Natural killer cell treated with Interleukin-12 subunit alpha and Interleukin-12 subunit beta and Interleukin-15 and Interleukin-18, amount 100 ng/mL, for 72 hours (primary cell): ENCODE results near the gene SLC25A23. TPM values are rescaled to one million over a fixed set of nuclear protein-coding genes. Genes with fewer than 3 reads are reported as not detected.
A peak's percentile ranks its signal among the peaks of the same experiment; 100 is the strongest.

Source experiments
- ATAC-seq, 2 donors: fragments of 150-1000 bp; cut with Tn5 transposase in 1 of 2; sonication (Bioruptor Pico), chemical (Tn5 transposase) in 1 of 2; 2 replicates each; pipeline ENCODE4 v1.10.0; 2021
- DNase-seq: peaks from one replicate; pipeline ENCODE4 v3.0.0; 2022; ENCODE audit warnings: low spot score
- H3K27ac Mint-ChIP-seq, 2 donors: 1 replicate in 1 of 2; 2 replicates in 1 of 2; pipeline ENCODE4 v1.8.0; 2022; ENCODE audit warnings: mixed read lengths in 2 of 2, mild to moderate bottlenecking in 1 of 2, moderate library complexity in 1 of 2
- H3K27me3 Mint-ChIP-seq, 2 donors: 1 replicate in 1 of 2; 2 replicates in 1 of 2; pipeline ENCODE4 v1.8.0; 2022; ENCODE audit warnings: mixed read lengths in 2 of 2
- H3K36me3 Mint-ChIP-seq: one replicate; pipeline ENCODE4 v1.8.0; 2022; ENCODE audit warnings: mixed read lengths
- H3K4me1 Mint-ChIP-seq, 2 donors: 1 replicate in 1 of 2; 2 replicates in 1 of 2; pipeline ENCODE4 v1.8.0; 2022; ENCODE audit warnings: low read depth in 2 of 2, mixed read lengths in 2 of 2, mild to moderate bottlenecking in 1 of 2
- H3K4me3 Mint-ChIP-seq: one replicate; pipeline ENCODE4 v1.8.0; 2022; ENCODE audit warnings: mixed read lengths
- H3K9me3 Mint-ChIP-seq: 2 replicates; pipeline ENCODE4 v1.8.0; 2022; ENCODE audit warnings: mixed read lengths
- total RNA-seq, 2 donors: library from RNA; stranded (reverse); gene quantifications; one replicate each; pipeline ENCODE4 v1.2.3, GENCODE V29; 2022

Gene SLC25A23
- total RNA-seq, 2 donors from 2014 or later: 5.4 to 10.5 TPM

- no peaks in the 10 kb centered on the region for H3K27me3 Mint-ChIP-seq
- no peak for DNase-seq
- H3K9me3 Mint-ChIP-seq: no peaks in the 10 kb centered on the region
- H3K36me3 Mint-ChIP-seq: no peaks in the 10 kb centered on the region
- peak overlapping the region in 1 of 2 donors; percentile 68 for H3K27ac Mint-ChIP-seq
- peak overlapping the region; percentile 90 for H3K4me3 Mint-ChIP-seq
- no peak for ATAC-seq
- H3K4me1 Mint-ChIP-seq: peaks cover 12 to 17% of the 10 kb centered on the region in 2 donors
Observed at GRCh38 chr19:6457958-6458694, 1.5 kb downstream of the SLC25A23 start.

- H3K4me3 Mint-ChIP-seq: no peak overlapping the region
- peaks cover 12 to 17% of the 10 kb centered on the region in 2 donors for H3K4me1 Mint-ChIP-seq
- H3K27ac Mint-ChIP-seq: no peak overlapping the region
- ATAC-seq (no peak), DNase-seq (no peak)
- H3K36me3 Mint-ChIP-seq: no peaks in the 10 kb centered on the region
- no peaks in the 10 kb centered on the region for H3K9me3 Mint-ChIP-seq
- H3K27me3 Mint-ChIP-seq: no peaks in the 10 kb centered on the region
Observed at GRCh38 chr19:6455924-6456323, 3.7 kb downstream of the SLC25A23 start.

- DNase-seq: no peak
- no peak overlapping the region for H3K27ac Mint-ChIP-seq
- H3K9me3 Mint-ChIP-seq: no peaks in the 10 kb centered on the region
- H3K27me3 Mint-ChIP-seq: no peaks in the 10 kb centered on the region
- no peaks in the 10 kb centered on the region for H3K36me3 Mint-ChIP-seq
- ATAC-seq: no peak
- H3K4me1 Mint-ChIP-seq: peaks cover 6% of the 10 kb centered on the region in 2 donors
- H3K4me3 Mint-ChIP-seq: no peak overlapping the region
Observed at GRCh38 chr19:6453951-6454565, 5.5 kb downstream of the SLC25A23 start.

- ATAC-seq: no peak
- H3K36me3 Mint-ChIP-seq: no peaks in the 10 kb centered on the region
Observed at GRCh38 chr19:6452899-6453298, 6.7 kb downstream of the SLC25A23 start.

GRCh38 chr19:6452223-6452614, 7.4 kb downstream of the SLC25A23 start:
- ATAC-seq (no peak), DNase-seq (no peak)
- Mint-ChIP-seq H3K27ac (no peak overlapping the region), H3K4me3 (no peak overlapping the region), H3K27me3 (no peaks in the 10 kb centered on the region), H3K36me3 (no peaks in the 10 kb centered on the region), H3K9me3 (no peaks in the 10 kb centered on the region), H3K4me1 (no peaks in the 10 kb centered on the region)

More at GRCh38 chr19:6452899-6453298, 6.7 kb downstream of the SLC25A23 start:
- Mint-ChIP-seq H3K4me3 (no peak overlapping the region), H3K9me3 (no peaks in the 10 kb centered on the region), H3K4me1 (no peaks in the 10 kb centered on the region), H3K27me3 (no peaks in the 10 kb centered on the region), H3K27ac (no peak overlapping the region)
- DNase-seq: no peak

- Mint-ChIP-seq H3K27me3 (no peaks in the 10 kb centered on the region), H3K4me1 (no peaks in the 10 kb centered on the region), H3K36me3 (no peaks in the 10 kb centered on the region), H3K9me3 (no peaks in the 10 kb centered on the region), H3K27ac (no peak overlapping the region), H3K4me3 (no peak overlapping the region)
- DNase-seq: no peak
- ATAC-seq: no peak
Observed at GRCh38 chr19:6451583-6452222, 7.9 kb downstream of the SLC25A23 start.

- Mint-ChIP-seq H3K9me3 (no peaks in the 10 kb centered on the region), H3K36me3 (no peaks in the 10 kb centered on the region), H3K27ac (no peak overlapping the region), H3K4me1 (no peaks in the 10 kb centered on the region), H3K4me3 (no peak overlapping the region), H3K27me3 (no peaks in the 10 kb centered on the region)
- ATAC-seq: no peak
- no peak for DNase-seq
Observed at GRCh38 chr19:6450166-6450565, 9.4 kb downstream of the SLC25A23 start.

- no peaks in the 10 kb centered on the region for H3K27me3 Mint-ChIP-seq
- no peaks in the 10 kb centered on the region for H3K36me3 Mint-ChIP-seq
- no peaks in the 10 kb centered on the region for H3K9me3 Mint-ChIP-seq
- H3K4me3 Mint-ChIP-seq: no peak overlapping the region
- no peaks in the 10 kb centered on the region for H3K4me1 Mint-ChIP-seq
- no peak overlapping the region for H3K27ac Mint-ChIP-seq
- ATAC-seq (no peak), DNase-seq (no peak)
Observed at GRCh38 chr19:6448045-6448444, 11.5 kb downstream of the SLC25A23 start.

- Mint-ChIP-seq H3K27ac (no peak overlapping the region), H3K36me3 (no peaks in the 10 kb centered on the region), H3K27me3 (no peaks in the 10 kb centered on the region), H3K4me1 (no peaks in the 10 kb centered on the region), H3K9me3 (no peaks in the 10 kb centered on the region), H3K4me3 (no peak overlapping the region)
- no peak for DNase-seq
- no peak for ATAC-seq
Observed at GRCh38 chr19:6446452-6446851, 13.1 kb downstream of the SLC25A23 start.

- no peaks in the 10 kb centered on the region for H3K9me3 Mint-ChIP-seq
- ATAC-seq: no peak
- H3K36me3 Mint-ChIP-seq: no peaks in the 10 kb centered on the region
- H3K27ac Mint-ChIP-seq: no peak overlapping the region
- no peak overlapping the region for H3K4me3 Mint-ChIP-seq
- H3K4me1 Mint-ChIP-seq: no peaks in the 10 kb centered on the region
- no peak for DNase-seq
- H3K27me3 Mint-ChIP-seq: no peaks in the 10 kb centered on the region
Observed at GRCh38 chr19:6443986-6444385, 15.6 kb downstream of the SLC25A23 start.

- ATAC-seq (no peak), DNase-seq (no peak)
- Mint-ChIP-seq H3K4me3 (no peak overlapping the region), H3K27ac (no peak overlapping the region), H3K36me3 (no peaks in the 10 kb centered on the region), H3K9me3 (no peaks in the 10 kb centered on the region), H3K4me1 (no peaks in the 10 kb centered on the region), H3K27me3 (peaks cover 0 to 3% of the 10 kb centered on the region in 2 donors)
Observed at GRCh38 chr19:6442087-6442688, 17.4 kb downstream of the SLC25A23 start.

GRCh38 chr19:6440905-6441304, 18.7 kb downstream of the SLC25A23 start:
- ATAC-seq: no peak
- no peaks in the 10 kb centered on the region for H3K9me3 Mint-ChIP-seq
- H3K27me3 Mint-ChIP-seq: peaks cover 0 to 3% of the 10 kb centered on the region in 2 donors
- no peaks in the 10 kb centered on the region for H3K36me3 Mint-ChIP-seq
- no peaks in the 10 kb centered on the region for H3K4me1 Mint-ChIP-seq
- H3K4me3 Mint-ChIP-seq: no peak overlapping the region
- H3K27ac Mint-ChIP-seq: no peak overlapping the region
- DNase-seq: no peak

- DNase-seq (no peak), ATAC-seq (no peak)
- Mint-ChIP-seq H3K4me3 (no peak overlapping the region), H3K36me3 (no peaks in the 10 kb centered on the region), H3K9me3 (no peaks in the 10 kb centered on the region), H3K4me1 (no peaks in the 10 kb centered on the region), H3K27me3 (peaks cover 0 to 3% of the 10 kb centered on the region in 2 donors), H3K27ac (no peak overlapping the region)
Observed at GRCh38 chr19:6439743-6440142, 19.8 kb downstream of the SLC25A23 start.

GRCh38 chr19:6433663-6434062, 25.9 kb downstream of the SLC25A23 start, which contains the start of gene SLC25A41:
Gene SLC25A41 (minus strand): TSS chr19:6433763. CDS start chr19:6433693, 70 bp downstream.
- Mint-ChIP-seq H3K27ac (no peak within 1 kb of the TSS), H3K4me3 (no peak within 1 kb of the TSS), H3K9me3 (no peaks in the 10 kb centered on the region), H3K36me3 (no peaks in the 10 kb centered on the region), H3K27me3 (peaks cover 0 to 3% of the 10 kb centered on the region in 2 donors), H3K4me1 (peaks cover 0 to 3% of the 10 kb centered on the region in 2 donors)
- DNase-seq (no peak), ATAC-seq (no peak)
